Hindlimb muscle (tissue), 1 donor: ENCODE data around the gene DOCK4. TPM values are rescaled to one million over a fixed set of nuclear protein-coding genes. Genes with fewer than 3 reads are reported as not detected.

Experiments
- DNase-seq: peaks from one replicate; pipeline ENCODE4 v3.0.0-alpha.2; 2013
- polyA plus RNA-seq: library from polyadenylated mRNA; unstranded; fragments of 120-200 nt; gene quantifications from one replicate; pipeline ENCODE4 v1.2.1, GENCODE V29; 2013; ENCODE audit not compliant: insufficient read length

DOCK4 gene
- polyA plus RNA-seq, 1 donor = 10.6 TPM

GRCh38 chr7:112073530-112073929 is 132.7 kb downstream of the DOCK4 start:
- DNase-seq = no peak

GRCh38 chr7:112072541-112073245 is 133.5 kb downstream of the DOCK4 start:
- DNase-seq = no peak

GRCh38 chr7:112071856-112072255 is 134.3 kb downstream of the DOCK4 start:
- no peak for DNase-seq

- DNase-seq = no peak
These were observed 135.4 kb downstream of the DOCK4 start for GRCh38 chr7:112070674-112071256.

- no peak for DNase-seq
These were observed 136.3 kb downstream of the DOCK4 start for GRCh38 chr7:112069879-112070321.

- DNase-seq = no peak
These were observed 137.2 kb downstream of the DOCK4 start for GRCh38 chr7:112068967-112069366.

GRCh38 chr7:112067632-112068540 is 138.3 kb downstream of the DOCK4 start:
- no peak for DNase-seq

- no peak for DNase-seq
These were observed 139.0 kb downstream of the DOCK4 start for GRCh38 chr7:112067200-112067599.

GRCh38 chr7:112065758-112066157 is 140.4 kb downstream of the DOCK4 start:
- no peak for DNase-seq

GRCh38 chr7:112064627-112065385 is 141.4 kb downstream of the DOCK4 start:
- no peak for DNase-seq

GRCh38 chr7:112063974-112064373 is 142.2 kb downstream of the DOCK4 start:
- DNase-seq = no peak

- no peak for DNase-seq
These were observed 145.1 kb downstream of the DOCK4 start for GRCh38 chr7:112061051-112061450.

- DNase-seq = no peak
These were observed 145.6 kb downstream of the DOCK4 start for GRCh38 chr7:112060625-112061024.

GRCh38 chr7:112059675-112060074 is 146.5 kb downstream of the DOCK4 start:
- DNase-seq = no peak

GRCh38 chr7:112058686-112059085 is 147.5 kb downstream of the DOCK4 start:
- DNase-seq = no peak

- DNase-seq = no peak
These were observed 149.8 kb downstream of the DOCK4 start for GRCh38 chr7:112056409-112056808.

GRCh38 chr7:112053737-112054069 is 152.5 kb downstream of the DOCK4 start:
- DNase-seq = no peak

GRCh38 chr7:112052993-112053736 is 153.0 kb downstream of the DOCK4 start:
- DNase-seq = no peak

- no peak for DNase-seq
These were observed 153.7 kb downstream of the DOCK4 start for GRCh38 chr7:112052498-112052897.

- DNase-seq = no peak
These were observed 155.8 kb downstream of the DOCK4 start for GRCh38 chr7:112050250-112050881.

GRCh38 chr7:112049555-112050249 is 156.5 kb downstream of the DOCK4 start:
- DNase-seq = no peak
